ES-I3 (cell line): ENCODE results near the gene ZACN.

Source experiments
- H3K36me3 ChIP-seq: 2 replicates; pipeline ENCODE4 v1.6.1; 2013; ENCODE audit warnings: mild to moderate bottlenecking, low read length, control low read depth, moderate library complexity; ENCODE audit not compliant: insufficient read depth
- H3K4me1 ChIP-seq: 2 replicates; pipeline ENCODE4 v1.6.1; 2013; ENCODE audit warnings: mild to moderate bottlenecking, control low read depth, low read length; ENCODE audit not compliant: insufficient read depth
- H3K9ac ChIP-seq: 2 replicates; pipeline ENCODE4 v1.6.1; 2013; ENCODE audit warnings: low read depth, mild to moderate bottlenecking, low read length, moderate library complexity
- H3K9me3 ChIP-seq: 2 replicates; pipeline ENCODE4 v1.6.1; 2013; ENCODE audit warnings: mild to moderate bottlenecking, low read length, moderate library complexity; ENCODE audit not compliant: control insufficient read depth, insufficient read depth

Gene ZACN

DNA sequence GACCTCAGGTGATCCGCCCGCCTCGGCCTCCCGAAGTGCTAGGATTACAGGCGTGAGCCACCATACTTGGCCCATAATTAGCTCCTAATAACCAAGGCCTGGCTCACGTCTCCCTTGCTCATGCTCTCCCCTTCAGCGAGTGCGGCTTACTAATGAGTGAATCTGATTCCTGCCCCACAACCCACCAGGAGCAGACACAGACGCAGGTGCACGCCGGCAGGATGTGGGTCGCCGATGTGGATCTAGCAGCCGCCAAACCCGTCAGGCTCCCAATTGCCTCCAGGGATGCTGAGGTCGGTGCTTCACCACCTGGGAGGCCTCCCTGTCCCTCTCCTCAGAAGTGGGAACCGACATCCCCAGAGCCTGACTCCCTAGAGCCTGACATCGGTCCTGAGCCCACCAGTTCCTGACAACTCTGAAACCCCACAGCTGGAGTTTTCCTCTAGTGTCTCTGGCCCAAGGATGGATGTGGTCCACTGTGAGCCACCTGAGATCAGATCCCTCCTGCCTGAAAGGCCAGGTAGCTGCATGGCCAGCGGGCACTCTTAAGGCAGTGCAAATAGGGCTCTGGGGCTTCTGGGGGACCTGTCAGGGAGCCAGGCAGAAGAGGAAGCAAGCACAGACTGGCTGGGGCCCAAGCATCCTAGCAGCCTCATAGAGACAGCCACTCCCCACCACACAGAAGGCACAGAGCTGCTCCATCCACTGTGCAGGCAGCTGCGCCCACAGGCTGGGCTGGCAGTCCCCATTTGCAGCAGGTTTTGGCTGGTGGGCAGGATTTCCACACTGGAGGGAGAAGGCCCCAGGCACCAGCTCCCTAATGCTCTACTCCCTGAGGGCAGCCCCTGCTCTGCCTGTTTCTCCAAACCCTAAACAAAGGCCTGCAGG lies 13.8 kb downstream of the ZACN start:
- Histone ChIP-seq H3K4me1 (no peaks in the 10 kb centered on the region), H3K9ac (no peak overlapping the region), H3K9me3 (no peaks in the 10 kb centered on the region), H3K36me3 (peaks cover 38% of the 10 kb centered on the region)

DNA sequence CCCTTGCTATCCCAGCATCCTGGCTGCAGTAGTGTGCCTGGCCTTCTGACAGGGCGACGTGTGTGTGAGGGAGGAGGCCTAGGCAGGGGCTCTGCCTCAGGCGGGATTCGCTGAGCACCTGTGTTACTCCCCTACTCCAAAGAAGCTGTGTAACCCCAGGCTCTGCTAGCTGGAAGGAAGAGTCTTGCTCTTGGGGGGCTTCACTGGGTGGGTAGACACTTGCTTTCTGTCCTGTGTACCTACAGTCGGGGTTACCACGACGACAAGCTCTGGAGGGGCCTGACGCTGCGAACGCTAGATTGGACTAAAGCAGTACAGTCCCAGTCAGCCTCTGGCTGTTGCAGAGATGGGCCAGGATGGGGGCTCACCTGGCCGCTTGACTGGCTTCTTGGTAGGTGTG lies 15.1 kb downstream of the ZACN start:
- no peaks in the 10 kb centered on the region for H3K4me1 ChIP-seq
- no peak overlapping the region for H3K9ac ChIP-seq
- peaks cover 32% of the 10 kb centered on the region for H3K36me3 ChIP-seq
- H3K9me3 ChIP-seq: no peaks in the 10 kb centered on the region

DNA sequence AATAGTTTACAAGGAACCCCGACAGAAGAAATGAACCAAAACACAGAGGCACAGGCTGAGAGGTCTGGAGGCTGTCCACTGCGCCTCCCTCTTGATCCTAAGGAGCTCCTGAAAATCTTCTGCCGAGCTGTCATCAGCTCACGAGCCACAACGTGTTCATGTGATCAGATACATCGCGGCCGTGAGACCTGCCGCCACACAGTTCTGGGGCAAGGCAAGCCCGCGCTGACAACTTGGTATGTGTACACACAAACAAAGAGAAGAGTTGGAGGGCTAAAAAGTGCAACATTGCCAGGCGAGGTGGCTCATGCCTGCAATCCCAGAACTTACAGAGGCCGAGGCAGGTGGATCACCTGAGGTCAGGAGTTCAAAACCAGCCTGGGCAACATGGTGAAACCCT lies 17.0 kb downstream of the ZACN start:
- Histone ChIP-seq H3K9me3 (no peaks in the 10 kb centered on the region), H3K36me3 (peaks cover 38% of the 10 kb centered on the region), H3K4me1 (no peaks in the 10 kb centered on the region), H3K9ac (no peak overlapping the region)

DNA sequence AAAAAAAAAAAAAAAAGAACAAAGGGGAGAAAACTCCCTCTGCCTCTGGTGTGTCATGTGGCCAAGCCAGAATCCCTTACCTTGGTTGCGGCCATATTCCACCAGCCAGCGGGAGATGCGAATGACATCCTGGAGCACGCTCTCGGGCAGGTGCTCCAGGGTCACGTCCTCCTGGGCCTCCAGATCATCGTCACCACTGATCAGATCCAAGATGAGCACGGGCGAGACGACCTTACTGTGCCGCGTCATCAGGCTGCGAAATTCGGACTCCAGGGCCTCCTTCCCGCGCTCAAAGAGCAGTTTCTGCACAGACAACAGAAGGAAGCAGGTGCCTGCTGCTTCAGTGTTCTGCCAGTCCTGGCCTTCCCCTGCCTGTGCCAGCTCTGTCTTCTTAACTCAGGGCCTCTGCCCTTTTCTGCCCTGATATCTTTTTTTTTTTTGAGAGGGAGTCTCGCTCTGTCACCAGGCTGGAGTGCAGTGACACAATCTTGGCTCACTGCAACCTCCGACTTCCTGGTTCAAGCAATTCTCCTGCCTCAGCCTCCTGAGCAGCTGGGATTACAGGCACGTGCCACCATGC lies 18.8 kb downstream of the ZACN start:
- Histone ChIP-seq H3K36me3 (peaks cover 41% of the 10 kb centered on the region), H3K9ac (no peak overlapping the region), H3K4me1 (no peaks in the 10 kb centered on the region), H3K9me3 (no peaks in the 10 kb centered on the region)

DNA sequence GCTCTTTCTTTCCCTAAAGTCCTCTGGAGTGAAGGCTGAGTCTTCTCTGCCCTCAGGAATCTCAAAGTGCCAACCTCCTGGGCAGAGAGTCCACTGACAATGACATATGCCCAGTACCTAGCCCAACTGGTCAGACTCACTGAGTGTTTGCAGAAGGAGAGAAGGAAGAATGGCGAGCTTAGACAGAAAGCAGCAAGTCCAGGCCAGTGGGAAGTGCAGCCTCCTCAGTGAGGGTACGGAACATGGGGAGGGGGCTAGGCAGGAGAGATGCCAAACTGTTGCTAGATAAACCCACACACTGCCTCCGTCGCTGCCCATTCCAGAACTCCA lies 23.9 kb downstream of the ZACN start:
- peak overlapping the region; percentile 76 for H3K9ac ChIP-seq
- no peaks in the 10 kb centered on the region for H3K9me3 ChIP-seq
- H3K4me1 ChIP-seq: peaks cover 12% of the 10 kb centered on the region
- peaks cover 14% of the 10 kb centered on the region for H3K36me3 ChIP-seq

DNA sequence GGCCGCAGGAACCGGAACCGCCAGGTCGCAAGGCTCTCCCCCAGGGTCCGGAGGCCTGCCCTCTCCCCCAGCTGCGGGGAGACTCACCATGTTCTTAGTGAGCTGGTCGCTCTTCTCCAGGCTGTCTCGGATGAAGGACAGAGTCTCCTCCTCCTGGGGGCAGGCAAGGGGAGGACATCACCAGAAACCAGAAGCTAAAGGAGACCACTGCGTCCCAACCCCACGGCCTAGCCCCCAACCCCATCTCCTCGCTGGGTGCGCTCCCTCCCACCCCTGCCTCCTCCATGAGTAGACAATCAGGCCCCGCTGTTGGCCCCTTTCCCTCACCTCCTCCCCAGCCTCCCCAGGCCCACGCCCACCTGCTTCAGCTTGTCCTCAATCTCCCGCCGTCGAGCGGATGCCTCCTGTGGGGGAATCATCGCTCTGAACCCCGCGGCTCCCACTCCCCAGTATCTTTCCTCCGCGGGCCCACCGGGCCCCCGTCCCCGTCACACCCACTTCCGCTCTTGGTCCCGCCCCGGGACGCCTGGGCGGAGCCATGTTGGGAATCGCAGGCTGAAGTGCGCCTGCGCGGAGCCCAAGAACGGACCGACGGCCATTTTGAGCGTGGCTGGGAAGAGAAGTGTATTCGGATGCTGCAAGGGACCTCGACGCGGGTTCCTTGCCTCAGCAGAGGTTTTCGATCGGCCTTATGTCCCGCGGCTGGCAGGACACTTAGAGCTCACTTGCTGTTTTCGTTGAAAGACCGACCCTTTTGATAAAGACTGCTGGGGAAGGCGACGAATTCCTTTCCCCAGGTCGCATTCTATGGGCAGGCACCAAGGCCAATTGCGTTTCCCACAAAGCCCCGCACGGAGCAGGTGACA lies 24.5 kb downstream of the ZACN start, which contains the start of gene EXOC7:
EXOC7 (minus strand) TSS at position 514 of the 866 bp plus-strand sequence; CDS start at position 419, 95 bp downstream.
- Histone ChIP-seq H3K9me3 (no peaks in the 10 kb centered on the region), H3K9ac (peak within 1 kb of the TSS; percentile 76), H3K4me1 (peaks cover 12% of the 10 kb centered on the region), H3K36me3 (peaks cover 14% of the 10 kb centered on the region)

DNA sequence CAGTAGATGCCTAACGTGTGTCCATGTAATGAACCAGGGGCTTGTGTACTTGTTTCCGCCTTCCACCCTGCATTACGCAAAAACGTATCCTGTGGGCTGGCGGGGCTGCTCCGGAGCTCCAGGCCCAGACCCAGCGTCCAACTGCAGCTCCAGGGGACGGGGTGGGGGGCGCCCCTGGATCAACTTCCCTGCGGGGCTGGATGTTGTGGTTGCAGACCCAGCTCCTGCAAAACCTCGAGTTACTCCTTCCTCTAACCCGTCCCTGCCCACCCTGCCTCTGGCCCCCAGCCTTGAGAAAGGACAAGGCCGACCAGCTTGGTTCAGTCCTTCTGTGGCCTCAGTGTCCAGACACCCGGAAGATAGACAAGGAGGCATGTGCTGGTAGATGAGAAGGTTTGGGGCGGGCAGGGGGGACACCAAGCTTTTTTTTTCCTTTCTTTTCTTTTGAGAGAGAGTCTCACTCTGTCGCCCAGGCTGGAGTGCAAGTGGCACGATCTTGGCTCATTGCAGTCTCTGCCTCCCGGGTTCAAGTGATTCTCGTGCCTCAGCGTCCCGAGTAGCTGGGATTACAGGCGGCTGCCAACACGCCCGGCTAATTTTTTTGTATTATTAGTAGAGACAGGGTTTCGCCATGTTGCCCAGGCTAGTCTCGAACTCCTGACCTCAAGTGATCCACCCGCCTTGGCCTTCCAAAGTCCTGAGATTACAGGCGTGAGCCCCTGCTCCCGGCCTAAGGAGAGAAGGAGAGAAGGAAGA lies 25.3 kb downstream of the ZACN start:
- H3K9me3 ChIP-seq: no peaks in the 10 kb centered on the region
- peaks cover 12% of the 10 kb centered on the region for H3K4me1 ChIP-seq
- H3K9ac ChIP-seq: peak overlapping the region; percentile 76
- H3K36me3 ChIP-seq: peaks cover 14% of the 10 kb centered on the region

DNA sequence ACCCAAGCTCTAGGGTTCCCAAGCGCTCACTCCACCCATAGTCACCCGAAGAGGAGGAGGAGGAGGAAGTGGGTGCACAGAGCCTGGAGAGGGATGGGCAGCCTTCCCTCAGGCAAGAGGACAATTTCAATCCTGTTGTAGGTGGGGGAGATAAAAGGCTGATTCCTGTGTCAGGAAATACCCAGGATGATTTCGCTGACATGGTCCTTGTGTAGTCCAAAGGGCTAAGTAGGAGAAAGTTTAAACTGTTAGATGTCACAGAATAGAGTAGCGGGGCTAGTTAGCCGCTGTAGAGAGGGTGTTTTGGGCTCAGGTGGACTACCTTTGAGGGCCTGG lies 25.9 kb downstream of the ZACN start:
- H3K9me3 ChIP-seq: no peaks in the 10 kb centered on the region
- H3K4me1 ChIP-seq: peaks cover 12% of the 10 kb centered on the region
- peaks cover 14% of the 10 kb centered on the region for H3K36me3 ChIP-seq
- H3K9ac ChIP-seq: no peak overlapping the region; the same call in 1 of the 2 replicates

DNA sequence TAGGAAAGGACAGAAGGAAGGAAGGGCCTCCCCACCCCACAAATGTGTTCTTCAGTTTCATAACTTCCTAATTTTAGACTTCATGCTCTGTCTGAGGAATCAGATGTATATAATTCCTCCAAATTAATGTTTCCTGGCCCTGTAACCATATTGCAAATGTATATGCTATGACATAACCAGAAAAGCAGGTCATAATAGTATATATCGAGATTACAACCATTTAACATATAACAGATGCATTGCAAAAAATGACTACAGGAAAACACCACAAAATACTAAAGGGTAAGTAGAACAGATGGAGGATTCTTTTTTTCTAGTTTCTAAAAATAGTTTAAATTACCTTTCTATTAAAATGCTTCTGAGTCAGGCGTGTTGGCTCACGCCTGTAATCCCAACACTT lies 27.7 kb downstream of the ZACN start:
- H3K9me3 ChIP-seq: no peaks in the 10 kb centered on the region
- peaks cover 12% of the 10 kb centered on the region for H3K4me1 ChIP-seq
- H3K36me3 ChIP-seq: peaks cover 1% of the 10 kb centered on the region; the same call in 1 of the 2 replicates
- no peak overlapping the region for H3K9ac ChIP-seq

DNA sequence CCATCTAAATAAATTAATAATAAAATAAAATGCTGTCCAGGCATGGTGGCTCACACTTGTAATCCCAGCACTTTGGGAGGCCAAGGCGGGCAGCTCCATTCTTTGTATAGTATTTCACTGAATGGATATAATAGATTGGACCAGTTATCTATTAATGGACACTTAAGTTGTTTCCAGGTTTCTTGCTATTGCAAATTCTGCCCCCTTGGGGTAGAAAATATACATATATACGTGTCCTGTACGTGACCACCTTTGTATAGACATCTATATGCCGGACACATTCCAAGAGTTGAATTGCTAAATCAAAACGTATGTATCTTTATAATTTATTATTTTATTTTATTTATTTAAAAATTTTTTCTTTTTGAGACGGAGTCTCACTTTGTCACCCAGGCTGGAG lies 28.5 kb downstream of the ZACN start:
- peaks cover 12% of the 10 kb centered on the region for H3K4me1 ChIP-seq
- H3K9me3 ChIP-seq: no peaks in the 10 kb centered on the region
- H3K9ac ChIP-seq: no peak overlapping the region
- H3K36me3 ChIP-seq: no peaks in the 10 kb centered on the region

DNA sequence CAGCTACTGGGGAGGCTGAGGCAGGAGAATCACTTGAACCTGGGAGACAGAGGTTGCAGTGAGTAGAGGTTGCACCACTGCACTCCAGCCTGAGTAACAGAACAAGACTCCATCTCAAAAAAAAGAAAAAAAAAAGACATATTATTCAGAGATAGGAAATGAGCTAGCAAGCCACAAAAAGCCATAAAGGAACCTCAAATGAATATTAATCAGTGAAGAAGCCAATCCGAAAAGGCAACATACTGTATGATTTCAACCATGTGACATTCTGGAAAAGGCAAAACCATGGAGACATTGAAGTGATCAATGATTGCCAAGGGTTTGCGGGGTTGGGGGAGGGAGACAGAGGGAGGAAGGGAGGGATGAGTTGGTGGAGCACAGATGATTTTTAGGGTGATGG lies 33.0 kb downstream of the ZACN start:
- Histone ChIP-seq H3K4me1 (no peaks in the 10 kb centered on the region), H3K9me3 (no peaks in the 10 kb centered on the region), H3K9ac (no peak overlapping the region), H3K36me3 (no peaks in the 10 kb centered on the region)

DNA sequence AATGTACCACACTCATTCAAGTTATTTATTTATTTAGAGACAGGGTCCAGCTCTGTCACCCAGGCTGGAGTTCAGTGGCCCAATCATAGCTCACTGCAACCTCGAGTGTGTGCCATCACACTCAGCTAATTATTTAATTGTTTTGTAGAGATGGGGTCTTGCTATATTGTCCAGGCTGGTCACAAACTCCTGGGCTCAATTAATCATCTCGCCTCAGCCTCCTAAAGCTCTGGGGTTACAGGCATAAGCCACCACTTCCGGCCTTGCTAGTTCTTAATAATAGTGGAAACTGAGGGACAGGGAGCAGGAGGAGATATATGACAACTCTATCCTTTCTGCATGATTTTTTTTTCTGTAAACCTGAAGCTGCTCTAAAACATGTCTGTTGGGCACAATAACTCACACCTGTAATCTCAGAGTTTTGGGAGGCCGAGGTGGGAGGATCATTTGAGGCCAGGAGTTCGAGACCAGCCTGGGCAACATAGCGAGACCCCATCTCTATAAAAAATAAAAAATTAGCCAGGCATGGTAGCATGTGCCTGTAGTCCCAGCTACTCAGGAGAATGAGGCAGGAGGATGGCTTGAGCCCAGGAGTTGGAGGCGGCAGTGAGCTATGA lies 36.3 kb downstream of the ZACN start:
- H3K36me3 ChIP-seq: no peaks in the 10 kb centered on the region
- H3K9ac ChIP-seq: no peak overlapping the region
- no peaks in the 10 kb centered on the region for H3K9me3 ChIP-seq
- peaks cover 4% of the 10 kb centered on the region for H3K4me1 ChIP-seq

DNA sequence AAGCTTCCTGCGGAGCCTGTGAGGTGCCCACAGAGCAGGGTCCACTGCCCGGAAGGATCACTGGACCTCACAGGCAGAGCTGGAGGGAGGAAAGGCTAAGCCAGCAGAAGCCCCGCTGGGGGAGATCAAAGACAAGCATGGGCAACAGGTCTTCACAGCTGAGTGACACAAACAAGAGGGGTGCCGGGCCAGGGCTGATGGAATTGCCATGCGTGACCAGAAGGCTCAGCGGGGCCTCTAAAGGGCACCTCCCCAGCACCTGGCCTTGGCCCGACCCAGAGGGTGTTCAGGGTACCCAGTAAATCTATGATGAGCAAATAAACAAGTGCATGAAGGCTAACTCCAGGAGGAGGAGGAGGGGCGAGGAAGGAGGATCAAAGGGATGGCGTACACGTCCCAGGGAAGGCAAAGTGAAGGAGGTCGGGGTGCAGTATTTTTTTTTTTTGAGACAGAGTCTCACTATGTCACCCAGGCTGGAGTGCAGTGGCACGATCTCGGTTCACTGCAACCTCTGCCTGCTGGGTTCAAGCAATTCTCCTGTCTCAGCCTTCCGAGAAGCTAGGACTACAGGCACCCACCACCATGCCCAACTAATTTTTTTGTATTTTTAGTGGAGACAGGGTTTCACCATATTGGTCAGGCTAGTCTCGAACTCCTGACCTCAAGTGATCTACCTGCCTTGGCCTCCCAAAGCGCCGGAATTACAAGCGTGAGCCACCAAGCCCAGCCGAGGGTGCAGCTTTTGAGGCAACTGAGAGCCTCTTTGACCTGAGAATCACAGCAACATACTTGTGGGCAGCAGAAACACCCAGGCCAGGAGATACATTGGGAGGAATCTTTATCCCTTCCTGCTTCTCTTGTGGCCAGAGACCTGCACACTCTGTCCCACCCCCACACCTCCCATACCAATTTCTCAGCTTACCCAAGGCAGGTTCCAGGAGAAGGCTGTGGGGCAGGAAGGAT lies 40.7 kb downstream of the ZACN start:
- Histone ChIP-seq H3K36me3 (no peaks in the 10 kb centered on the region), H3K9me3 (no peaks in the 10 kb centered on the region), H3K9ac (no peak overlapping the region), H3K4me1 (peaks cover 11% of the 10 kb centered on the region)
